ENCODE data around the gene NFYC. TPM values are rescaled to one million over a fixed set of nuclear protein-coding genes. Genes with fewer than 3 reads are reported as not detected.

NFYC gene
- total RNA-seq, 3 donors from 2014 or later: 42.7 to 69.7 (median 55.7) TPM

- peaks cover 6 to 11% of the 10 kb centered on the region in 2 donors for H3K4me1 ChIP-seq
- H3K36me3 ChIP-seq: no peaks in the 10 kb centered on the region
- no peak overlapping the region for H3K4me3 ChIP-seq
- DNase-seq (ENCODE audit: low spot score in 2 of 2): no peak
- no peak for TF ChIP-seq CTCF (IDR thresholded peaks at IDR 0.05)
- TF ChIP-seq POLR2A (IDR thresholded peaks at IDR 0.05): no peak
- no peak for TF ChIP-seq POLR2AphosphoS5 (IDR thresholded peaks at IDR 0.05)
- H3K27ac ChIP-seq: no peak overlapping the region
- intact Hi-C loops (cut with DNase I; ENCODE audit: low total_unique reads): no loop called here
- no peaks in the 10 kb centered on the region for H3K9me3 ChIP-seq
- no peaks in the 10 kb centered on the region for H3K27me3 ChIP-seq
These were observed 90.1 kb downstream of the NFYC start for GRCh38 chr1:40781608-40781971.

DNA sequence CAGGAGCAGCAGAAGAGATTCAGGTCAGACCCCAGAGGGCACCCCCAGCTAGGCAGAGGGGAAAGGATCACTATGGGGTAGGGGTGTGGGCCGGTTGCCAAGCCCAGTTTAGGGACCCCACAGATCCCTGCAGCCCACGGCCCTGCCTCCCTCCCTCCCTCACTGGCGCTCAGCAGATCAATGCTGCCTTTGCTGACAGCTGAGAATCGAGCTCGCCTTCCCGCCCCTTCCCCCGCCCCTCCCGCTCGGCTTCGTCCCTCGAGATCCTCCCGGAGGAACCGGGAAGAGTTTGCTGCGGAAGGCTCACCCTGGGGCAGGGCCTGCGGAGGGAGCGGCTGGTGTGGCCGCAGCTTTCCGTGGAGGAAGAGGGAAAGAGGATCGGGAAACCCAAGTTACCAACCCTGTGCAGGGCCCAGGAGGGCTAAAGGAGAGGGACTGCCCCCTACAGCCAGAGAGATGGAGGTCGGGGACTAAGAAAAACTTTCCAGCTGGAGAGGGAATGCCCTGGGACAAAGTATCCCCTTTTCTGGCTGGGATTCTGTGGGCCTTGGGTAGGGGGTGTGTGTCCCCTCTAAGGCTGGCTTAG lies 91.0 kb downstream of the NFYC start:
- Histone ChIP-seq H3K4me1 (peaks cover 6 to 11% of the 10 kb centered on the region in 2 donors), H3K27me3 (no peaks in the 10 kb centered on the region), H3K36me3 (no peaks in the 10 kb centered on the region), H3K27ac (peak overlapping the region; percentile 17 to 55), H3K9me3 (no peaks in the 10 kb centered on the region), H3K4me3 (peak overlapping the region in 2 of 3 donors; percentile 54 to 81)
- peak in 1 of 2 donors; percentile 54 for DNase-seq (ENCODE audit: low spot score in 2 of 2)
- TF ChIP-seq CTCF (IDR thresholded peaks at IDR 0.05) (no peak), POLR2A (IDR thresholded peaks at IDR 0.05) (no peak), POLR2AphosphoS5 (IDR thresholded peaks at IDR 0.05) (no peak)
- intact Hi-C loops (cut with DNase I; ENCODE audit: low total_unique reads): no loop called here

- intact Hi-C loops (cut with DNase I; ENCODE audit: low total_unique reads): no loop called here
- Histone ChIP-seq H3K27me3 (no peaks in the 10 kb centered on the region), H3K4me3 (peak within 1 kb of the TSS; percentile 41 to 81 (median 54)), H3K9me3 (no peaks in the 10 kb centered on the region), H3K36me3 (no peaks in the 10 kb centered on the region), H3K27ac (peak within 1 kb of the TSS; percentile 55 to 64), H3K4me1 (peaks cover 6 to 11% of the 10 kb centered on the region in 2 donors)
- peak; percentile 56 to 62 for DNase-seq (ENCODE audit: low spot score in 2 of 2)
- no peak for TF ChIP-seq POLR2AphosphoS5 (IDR thresholded peaks at IDR 0.05)
- TF ChIP-seq POLR2A (IDR thresholded peaks at IDR 0.05): no peak
- no peak for TF ChIP-seq CTCF (IDR thresholded peaks at IDR 0.05)
These were observed 91.7 kb downstream of the NFYC start, which contains the start of gene KCNQ4 for GRCh38 chr1:40783001-40783905. Gene KCNQ4 (plus strand): TSS chr1:40783787. CDS start chr1:40784094, 307 bp downstream.

GRCh38 chr1:40784141-40784770 lies 92.8 kb downstream of the NFYC start:
- TF ChIP-seq CTCF (IDR thresholded peaks at IDR 0.05): no peak
- no peak for TF ChIP-seq POLR2AphosphoS5 (IDR thresholded peaks at IDR 0.05)
- TF ChIP-seq POLR2A (IDR thresholded peaks at IDR 0.05): no peak
- DNase-seq (ENCODE audit: low spot score in 2 of 2): no peak
- peak overlapping the region; percentile 55 to 64 for H3K27ac ChIP-seq
- no peaks in the 10 kb centered on the region for H3K9me3 ChIP-seq
- intact Hi-C loops (cut with DNase I; ENCODE audit: low total_unique reads): no loop called here
- peaks cover 6 to 11% of the 10 kb centered on the region in 2 donors for H3K4me1 ChIP-seq
- peak overlapping the region; percentile 29 to 81 (median 54) for H3K4me3 ChIP-seq
- no peaks in the 10 kb centered on the region for H3K27me3 ChIP-seq
- no peaks in the 10 kb centered on the region for H3K36me3 ChIP-seq

Measured in breast epithelium (tissue), 4 donors.